Endothelial cell of hepatic sinusoid (primary cell): Measurements from ENCODE around the gene PSORS1C1.
"Not testable (repeated sequence)": the region's sequence is repeated elsewhere in the genome, so short reads cannot be mapped to it uniquely, and the experiment has no call there.

Experiments used
- in situ Hi-C: cut with HindIII; loops from 2 replicates; pipeline ENCODE4 v1.10.0; 2017; ENCODE audit warnings: low sequenced_read_pairs

The PSORS1C1 gene, protein sequence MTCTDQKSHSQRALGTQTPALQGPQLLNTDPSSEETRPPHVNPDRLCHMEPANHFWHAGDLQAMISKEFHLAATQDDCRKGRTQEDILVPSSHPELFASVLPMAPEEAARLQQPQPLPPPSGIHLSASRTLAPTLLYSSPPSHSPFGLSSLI

DNA sequence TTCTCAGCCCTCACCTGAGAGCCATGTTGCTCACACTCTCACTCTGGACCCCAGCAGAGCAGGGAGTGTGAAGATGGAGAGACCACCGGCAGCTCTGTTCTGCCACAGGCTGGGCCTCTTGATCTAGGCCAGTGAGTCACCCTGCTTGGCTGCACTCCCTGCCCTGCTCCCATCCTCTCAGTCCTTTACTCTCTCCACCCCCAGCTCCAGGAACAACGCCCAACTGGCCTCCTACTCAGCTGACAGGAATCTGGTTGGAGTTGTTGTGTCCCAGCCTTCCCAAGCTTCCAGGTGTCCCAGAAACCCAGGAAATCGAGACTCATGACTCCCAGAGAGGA, at the start of gene PSORS1C1:
TSS of gene PSORS1C1 (plus strand) at position 260 of the 338 bp plus-strand sequence. CDS start 14,833 bp downstream, outside the sequence.
- in situ Hi-C loops: no loop called here

- in situ Hi-C loops: no loop called here
Observed at GRCh38 chr6:31065556-31065955, 49.0 kb upstream of the PSORS1C1 start.

GRCh38 chr6:31067028-31067427, 47.6 kb upstream of the PSORS1C1 start:
- in situ Hi-C loops: not testable (repeated sequence)

- in situ Hi-C loops: not testable (repeated sequence)
Observed at GRCh38 chr6:31067891-31068668, 46.5 kb upstream of the PSORS1C1 start.

DNA sequence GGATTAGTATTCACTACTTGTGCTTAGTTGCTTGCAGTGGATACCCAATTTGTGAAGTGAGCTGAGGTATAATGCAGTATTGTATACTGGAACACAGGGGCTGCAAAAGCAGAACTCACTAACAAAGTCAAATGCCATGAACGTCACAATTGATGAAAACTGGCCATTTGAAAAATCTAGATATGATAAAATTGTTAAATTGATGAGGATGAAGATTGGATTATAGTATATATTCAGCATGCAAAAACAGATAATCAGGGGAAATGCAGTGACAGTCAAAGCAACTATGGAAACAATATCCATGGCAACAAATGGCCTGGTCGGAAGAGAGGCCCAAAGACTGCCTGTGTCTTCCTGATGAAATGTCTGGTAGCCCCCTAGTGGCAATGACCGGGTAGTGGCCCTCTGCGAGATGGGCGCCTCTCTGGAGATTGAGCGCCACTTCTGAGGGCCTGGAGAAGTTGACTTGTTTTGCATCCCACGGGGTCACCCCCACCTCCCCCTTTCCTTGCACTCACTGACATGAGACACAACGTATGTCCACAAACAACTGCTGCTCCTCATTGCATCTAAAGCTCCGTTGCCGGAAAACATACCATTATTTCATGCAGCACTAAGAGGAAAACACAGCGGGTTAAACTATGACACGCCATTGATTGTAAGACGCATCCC, 45.8 kb upstream of the PSORS1C1 start:
- in situ Hi-C loops: no loop called here

DNA sequence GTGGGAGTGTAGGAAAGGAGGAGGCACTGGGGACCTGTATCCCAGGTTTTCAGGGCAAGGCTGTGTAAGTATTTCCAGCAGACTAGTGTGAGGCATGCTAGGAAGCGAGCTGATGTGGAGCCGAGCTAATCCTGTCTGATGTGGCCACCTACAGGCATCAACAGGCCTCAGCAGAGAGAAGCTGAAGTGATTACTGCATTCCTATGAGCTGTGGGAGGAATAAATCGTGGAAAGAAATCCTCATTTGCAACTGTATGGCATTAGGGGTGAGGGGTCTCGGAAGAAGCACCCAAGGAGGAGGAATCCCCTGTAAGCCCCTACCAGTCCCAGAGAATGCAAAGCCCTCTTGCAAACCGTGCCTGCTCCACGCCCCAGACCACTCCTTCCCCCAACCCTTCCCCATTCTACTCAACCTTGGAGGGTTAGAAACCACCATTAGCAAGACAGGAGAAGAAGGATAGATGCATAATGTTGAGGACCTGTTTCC, 43.8 kb upstream of the PSORS1C1 start:
- in situ Hi-C loops: loop anchor here (5.0 kb wide), 1 partner anchor 123 kb away; no protein-coding TSS in a partner anchor

DNA sequence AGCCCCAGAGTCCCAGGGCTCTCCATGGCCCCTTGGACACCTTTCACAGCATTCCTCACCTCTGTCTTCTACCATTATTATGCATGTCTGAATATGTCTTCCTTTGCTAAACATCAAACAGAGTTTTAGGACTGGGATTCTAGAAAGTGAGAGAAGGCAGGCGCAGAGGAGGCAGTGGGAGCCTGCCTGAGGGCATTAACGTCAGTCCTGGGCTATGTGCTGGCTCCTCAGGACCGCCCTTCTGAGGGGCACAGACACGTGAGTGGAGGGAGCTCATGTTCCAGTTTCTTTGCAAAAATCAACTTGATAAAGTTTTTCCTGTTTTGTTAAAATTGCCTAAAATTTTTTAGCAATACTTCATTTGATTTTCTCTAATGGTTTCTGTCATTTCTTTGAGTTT, 40.2 kb upstream of the PSORS1C1 start:
- in situ Hi-C loops: loop anchor here (5.0 kb wide), 1 partner anchor 127 kb away; no protein-coding TSS in a partner anchor

GRCh38 chr6:31075528-31075927, 39.1 kb upstream of the PSORS1C1 start:
- in situ Hi-C loops: no loop called here

GRCh38 chr6:31076611-31077010, 38.0 kb upstream of the PSORS1C1 start:
- in situ Hi-C loops: no loop called here

DNA sequence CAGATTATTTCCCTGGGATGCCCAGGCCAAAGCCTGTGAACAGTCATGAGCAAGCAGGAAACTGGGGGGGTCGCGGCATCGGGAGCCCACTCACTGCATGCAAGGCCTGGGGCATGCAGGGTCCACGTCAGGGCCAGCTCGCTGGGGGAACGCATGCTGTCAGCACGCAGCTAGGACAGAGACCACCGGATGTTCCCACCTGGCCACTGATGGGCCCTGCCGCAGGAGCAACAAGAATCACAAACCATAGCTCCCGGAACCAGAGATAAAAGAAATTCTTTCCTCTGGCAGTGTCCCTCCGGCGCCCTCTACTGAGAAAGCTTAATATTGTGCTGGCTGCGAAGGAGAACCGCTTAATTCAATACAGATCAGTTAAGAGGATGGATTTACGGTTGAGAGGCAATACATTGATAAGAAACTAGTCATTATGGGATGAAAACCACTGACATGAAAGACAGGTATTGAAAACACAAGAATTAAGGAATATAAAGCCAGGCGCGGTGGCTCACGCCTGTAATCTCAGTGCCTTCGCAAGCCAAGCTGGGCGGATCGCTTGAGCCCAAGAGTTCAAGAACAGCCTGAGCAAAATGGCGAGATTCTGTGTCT, 34.8 kb upstream of the PSORS1C1 start:
- in situ Hi-C loops: no loop called here

GRCh38 chr6:31081872-31082271, 32.7 kb upstream of the PSORS1C1 start:
- in situ Hi-C loops: no loop called here

GRCh38 chr6:31083742-31084354, 30.8 kb upstream of the PSORS1C1 start:
- in situ Hi-C loops: no loop called here

GRCh38 chr6:31086788-31087440, 27.7 kb upstream of the PSORS1C1 start:
- in situ Hi-C loops: no loop called here

GRCh38 chr6:31087494-31088089, 27.0 kb upstream of the PSORS1C1 start:
- in situ Hi-C loops: no loop called here

- in situ Hi-C loops: no loop called here
Observed at GRCh38 chr6:31090275-31090972, 24.2 kb upstream of the PSORS1C1 start.

DNA sequence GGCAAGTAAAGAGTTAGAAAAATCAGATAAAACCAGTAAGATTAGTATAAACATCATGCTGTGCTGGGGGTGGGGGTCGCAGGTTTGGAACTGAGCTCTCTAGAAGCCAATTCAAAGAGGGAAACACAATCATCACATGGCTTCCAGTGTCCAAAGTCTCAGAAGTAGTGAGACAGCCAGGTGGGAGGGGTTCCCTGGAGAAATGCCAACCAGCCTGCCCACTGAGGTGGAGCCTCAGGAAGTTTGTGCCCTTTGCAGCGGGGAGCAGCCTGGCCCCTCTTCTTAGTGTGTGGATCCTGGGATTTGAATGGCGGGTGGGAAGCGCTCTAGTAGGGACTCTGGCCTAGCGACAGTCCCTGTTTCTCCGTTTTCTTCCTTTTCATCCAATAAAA, 23.6 kb upstream of the PSORS1C1 start:
- in situ Hi-C loops: no loop called here

- in situ Hi-C loops: no loop called here
Observed at GRCh38 chr6:31091680-31092079, 22.9 kb upstream of the PSORS1C1 start.

GRCh38 chr6:31092238-31092637, 22.4 kb upstream of the PSORS1C1 start:
- in situ Hi-C loops: no loop called here

GRCh38 chr6:31092769-31093505, 21.7 kb upstream of the PSORS1C1 start:
- in situ Hi-C loops: no loop called here
